GM19099 (cell line): Measurements from ENCODE around the gene PRR23B.

ENCODE experiments used
- POLR2A ChIP-seq: IDR thresholded peaks from 3 replicates; pipeline ENCODE4 v1.6.1; 2011; ENCODE audit warnings: low read depth; ENCODE audit not compliant: insufficient read length; ENCODE audit errors: extremely low read depth

PRR23B gene

GRCh38 chr3:139020868-139021234 is at the start of gene PRR23B:
Gene PRR23B, minus strand, starts transcription at chr3:139020926. Its CDS starts 265 bp downstream, at chr3:139020661.
- TF ChIP-seq POLR2A, result no peak

GRCh38 chr3:139062918-139063317 is 42.2 kb upstream of the PRR23B start:
- TF ChIP-seq POLR2A, result no peak

GRCh38 chr3:139052802-139053600 is 32.3 kb upstream of the PRR23B start:
- TF ChIP-seq POLR2A, result no peak

GRCh38 chr3:139044366-139045210 is 23.9 kb upstream of the PRR23B start, which contains the start of gene PRR23C:
Gene PRR23C, minus strand, starts transcription at chr3:139044892. Its CDS starts 272 bp downstream, at chr3:139044620.
- no peak for TF ChIP-seq POLR2A

GRCh38 chr3:139043554-139044365 is 23.0 kb upstream of the PRR23B start:
- TF ChIP-seq POLR2A, result no peak

GRCh38 chr3:139037478-139037877 is 16.8 kb upstream of the PRR23B start:
- no peak for TF ChIP-seq POLR2A

GRCh38 chr3:139032326-139033002 is 11.7 kb upstream of the PRR23B start:
- TF ChIP-seq POLR2A, result no peak

GRCh38 chr3:139024968-139025367 is 4.2 kb upstream of the PRR23B start:
- no peak for TF ChIP-seq POLR2A

- no peak for TF ChIP-seq POLR2A
These were observed 474 bp downstream of the PRR23B start for GRCh38 chr3:139020036-139020867.

- no peak for TF ChIP-seq POLR2A
These were observed 4.2 kb downstream of the PRR23B start for GRCh38 chr3:139016430-139017048.

GRCh38 chr3:139006051-139006716 is 14.5 kb downstream of the PRR23B start, which contains the start of gene PRR23A:
Gene PRR23A, minus strand, starts transcription at chr3:139006268. Its CDS starts 0 bp downstream, at chr3:139006268.
- no peak for TF ChIP-seq POLR2A

- TF ChIP-seq POLR2A, result no peak
These were observed 15.3 kb downstream of the PRR23B start for GRCh38 chr3:139005356-139005993.

- TF ChIP-seq POLR2A, result no peak
These were observed 25.0 kb downstream of the PRR23B start for GRCh38 chr3:138995706-138996105.

- TF ChIP-seq POLR2A, result no peak
These were observed 33.5 kb downstream of the PRR23B start for GRCh38 chr3:138987181-138987580.
